Adipocyte (in vitro differentiated cells): ENCODE data around the gene TNNT2.

Source experiments
- DNase-seq: peaks from one replicate; pipeline ENCODE4 v3.0.0-alpha.2; 2015; ENCODE audit warnings: low read depth
- H3K27me3 ChIP-seq: replicated peaks from 2 replicates; pipeline ENCODE4 v1.7.0; 2013; ENCODE audit warnings: mild to moderate bottlenecking, low read length, moderate library complexity; ENCODE audit not compliant: control insufficient read depth, insufficient read depth
- H3K36me3 ChIP-seq: 2 replicates; pipeline ENCODE4 v1.7.0; 2013; ENCODE audit warnings: low read length, mild to moderate bottlenecking, moderate library complexity; ENCODE audit not compliant: control insufficient read depth, insufficient read depth, severe bottlenecking
- H3K4me1 ChIP-seq: 2 replicates; pipeline ENCODE4 v1.7.0; 2013; ENCODE audit warnings: mild to moderate bottlenecking, low read length, moderate library complexity; ENCODE audit not compliant: control insufficient read depth, insufficient read depth
- H3K4me3 ChIP-seq: 2 replicates; pipeline ENCODE4 v1.7.0; 2013; ENCODE audit warnings: mild to moderate bottlenecking, low read length, moderate library complexity
- H3K9ac ChIP-seq: 2 replicates; pipeline ENCODE4 v1.7.0; 2013; ENCODE audit warnings: mild to moderate bottlenecking, low read length, moderate library complexity
- H3K9me3 ChIP-seq: 2 replicates; pipeline ENCODE4 v1.7.0; 2013; ENCODE audit warnings: mild to moderate bottlenecking, low read length, moderate library complexity; ENCODE audit not compliant: control insufficient read depth

TNNT2 gene

GRCh38 chr1:201374364-201374763, 3.1 kb downstream of the TNNT2 start:
- Histone ChIP-seq H3K9me3 (no peaks in the 10 kb centered on the region), H3K36me3 (no peaks in the 10 kb centered on the region), H3K9ac (no peak overlapping the region), H3K4me1 (no peaks in the 10 kb centered on the region), H3K27me3 (peaks cover 74% of the 10 kb centered on the region), H3K4me3 (no peak overlapping the region)
- no peak for DNase-seq

GRCh38 chr1:201371792-201372191, 5.7 kb downstream of the TNNT2 start:
- no peaks in the 10 kb centered on the region for H3K36me3 ChIP-seq
- no peaks in the 10 kb centered on the region for H3K9me3 ChIP-seq
- no peak overlapping the region for H3K4me3 ChIP-seq
- peaks cover 100% of the 10 kb centered on the region for H3K27me3 ChIP-seq
- H3K9ac ChIP-seq = no peak overlapping the region
- DNase-seq = no peak
- H3K4me1 ChIP-seq = no peaks in the 10 kb centered on the region

GRCh38 chr1:201371276-201371675, 6.2 kb downstream of the TNNT2 start:
- H3K36me3 ChIP-seq = no peaks in the 10 kb centered on the region
- H3K4me1 ChIP-seq = no peaks in the 10 kb centered on the region
- no peak overlapping the region for H3K9ac ChIP-seq
- no peak for DNase-seq
- H3K9me3 ChIP-seq = no peaks in the 10 kb centered on the region
- no peak overlapping the region for H3K4me3 ChIP-seq
- peaks cover 100% of the 10 kb centered on the region for H3K27me3 ChIP-seq

- no peaks in the 10 kb centered on the region for H3K4me1 ChIP-seq
- DNase-seq = no peak
- no peak overlapping the region for H3K4me3 ChIP-seq
- H3K9me3 ChIP-seq = no peaks in the 10 kb centered on the region
- H3K27me3 ChIP-seq = peaks cover 100% of the 10 kb centered on the region
- H3K9ac ChIP-seq = no peak overlapping the region
- no peaks in the 10 kb centered on the region for H3K36me3 ChIP-seq
Observed at GRCh38 chr1:201370500-201370899, 7.0 kb downstream of the TNNT2 start.

- Histone ChIP-seq H3K4me3 (no peak overlapping the region), H3K36me3 (no peaks in the 10 kb centered on the region), H3K9ac (no peak overlapping the region), H3K4me1 (no peaks in the 10 kb centered on the region), H3K9me3 (no peaks in the 10 kb centered on the region), H3K27me3 (peaks cover 94% of the 10 kb centered on the region)
- no peak for DNase-seq
Observed at GRCh38 chr1:201369209-201369608, 8.3 kb downstream of the TNNT2 start.

- no peak overlapping the region for H3K4me3 ChIP-seq
- DNase-seq = no peak
- H3K4me1 ChIP-seq = no peaks in the 10 kb centered on the region
- H3K36me3 ChIP-seq = no peaks in the 10 kb centered on the region
- H3K27me3 ChIP-seq = peaks cover 85% of the 10 kb centered on the region
- H3K9me3 ChIP-seq = no peaks in the 10 kb centered on the region
- H3K9ac ChIP-seq = no peak overlapping the region
Observed at GRCh38 chr1:201366696-201367095, 10.8 kb downstream of the TNNT2 start.

GRCh38 chr1:201365251-201365650, 12.2 kb downstream of the TNNT2 start:
- Histone ChIP-seq H3K27me3 (peaks cover 79% of the 10 kb centered on the region), H3K9me3 (no peaks in the 10 kb centered on the region), H3K9ac (no peak overlapping the region), H3K4me1 (no peaks in the 10 kb centered on the region), H3K4me3 (no peak overlapping the region), H3K36me3 (no peaks in the 10 kb centered on the region)
- DNase-seq = no peak

GRCh38 chr1:201364808-201365105, 12.7 kb downstream of the TNNT2 start:
- no peaks in the 10 kb centered on the region for H3K36me3 ChIP-seq
- DNase-seq = no peak

GRCh38 chr1:201363467-201363866, 14.0 kb downstream of the TNNT2 start:
- peaks cover 70% of the 10 kb centered on the region for H3K27me3 ChIP-seq
- no peaks in the 10 kb centered on the region for H3K36me3 ChIP-seq
- H3K4me3 ChIP-seq = no peak overlapping the region
- no peak for DNase-seq
- H3K9me3 ChIP-seq = no peaks in the 10 kb centered on the region
- no peaks in the 10 kb centered on the region for H3K4me1 ChIP-seq
- no peak overlapping the region for H3K9ac ChIP-seq

More at GRCh38 chr1:201364808-201365105, 12.7 kb downstream of the TNNT2 start:
- Histone ChIP-seq H3K27me3 (peaks cover 74% of the 10 kb centered on the region), H3K4me1 (no peaks in the 10 kb centered on the region), H3K9me3 (no peaks in the 10 kb centered on the region), H3K9ac (no peak overlapping the region), H3K4me3 (no peak overlapping the region)

GRCh38 chr1:201362906-201363305, 14.6 kb downstream of the TNNT2 start:
- Histone ChIP-seq H3K27me3 (peaks cover 70% of the 10 kb centered on the region), H3K9ac (no peak overlapping the region), H3K36me3 (no peaks in the 10 kb centered on the region), H3K4me1 (no peaks in the 10 kb centered on the region), H3K9me3 (no peaks in the 10 kb centered on the region), H3K4me3 (no peak overlapping the region)
- DNase-seq = no peak

- Histone ChIP-seq H3K27me3 (peaks cover 61% of the 10 kb centered on the region), H3K36me3 (no peaks in the 10 kb centered on the region), H3K9ac (no peak overlapping the region), H3K9me3 (no peaks in the 10 kb centered on the region), H3K4me1 (no peaks in the 10 kb centered on the region), H3K4me3 (no peak overlapping the region)
- peak; percentile 76 for DNase-seq
Observed at GRCh38 chr1:201361652-201362504, 15.6 kb downstream of the TNNT2 start.
